HEK293 (cell line): ENCODE data around the gene CREM.
A peak's percentile ranks its signal among the peaks of the same experiment; 100 is the strongest.

Experiments used
- CTCF ChIA-PET: fragments of 350-600 bp; formaldehyde crosslinking; extraction: SDS; loops from one replicate; lab custom pipeline; 2021; ENCODE audit warnings: antibody characterized with exemption; lab: Yijun Ruan, JAX
- POLR2A ChIA-PET: fragments of 300-600 bp; formaldehyde crosslinking; extraction: SDS; loops from one replicate; lab custom pipeline; 2020; ENCODE audit warnings: antibody characterized with exemption, inconsistent platforms; lab: Yijun Ruan, JAX
- H3K27ac ChIP-seq: fragments of 200-500 bp; sonication (Bioruptor generic); 2 replicates; pipeline ENCODE4 v1.5.1; 2014; ENCODE audit warnings: low read depth, low read length, control low read depth, inconsistent platforms; ENCODE audit errors: extremely low read depth
- H3K36me3 ChIP-seq, 2 experiments: fragments of 200-500 bp in 1 of 2; sonication (Bioruptor generic) in 1 of 2; 1 replicate in 1 of 2; 2 replicates in 1 of 2; pipeline ENCODE4 v1.5.1; 2014 to 2017; ENCODE audit warnings: inconsistent platforms in 2 of 2, low read length in 2 of 2; ENCODE audit not compliant: control insufficient read depth in 2 of 2, insufficient read depth in 1 of 2
- H3K4me1 ChIP-seq: fragments of 200-500 bp; sonication (Bioruptor generic); 2 replicates; pipeline ENCODE4 v1.5.1; 2014; ENCODE audit warnings: mild to moderate bottlenecking, low read length, inconsistent platforms; ENCODE audit not compliant: control insufficient read depth, insufficient read depth
- H3K4me3 ChIP-seq: 2 replicates; pipeline ENCODE4 v1.5.1; 2011; ENCODE audit warnings: low read depth, mild to moderate bottlenecking, control low read depth, low read length, moderate library complexity
- H3K9me3 ChIP-seq: fragments of 200-500 bp; sonication (Bioruptor generic); 2 replicates; pipeline ENCODE4 v1.5.1; 2014; ENCODE audit warnings: low read depth, low read length, inconsistent platforms; ENCODE audit not compliant: control insufficient read depth, insufficient read depth
- EGR2 ChIP-seq: fragments of 450-650 bp; formaldehyde crosslinking; IDR thresholded peaks from 2 replicates; pipeline ENCODE4 v1.5.1; 2016; ENCODE audit warnings: low read depth, missing biosample characterization, missing genetic modification characterization
- GLI4 ChIP-seq: fragments of 450-650 bp; formaldehyde crosslinking; IDR thresholded peaks from 2 replicates; pipeline ENCODE4 v1.5.1; 2016; ENCODE audit warnings: missing biosample characterization, missing genetic modification characterization
- GLIS1 ChIP-seq: fragments of 450-650 bp; formaldehyde crosslinking; IDR thresholded peaks from 2 replicates; pipeline ENCODE4 v1.5.1; 2016; ENCODE audit warnings: missing biosample characterization, missing genetic modification characterization
- KLF10 ChIP-seq: fragments of 450-650 bp; IDR thresholded peaks from 2 replicates; pipeline ENCODE4 v1.5.1; 2018; ENCODE audit warnings: missing biosample characterization, mild to moderate bottlenecking, missing genetic modification characterization
- SCRT2 ChIP-seq: fragments of 450-650 bp; formaldehyde crosslinking; IDR thresholded peaks from 2 replicates; pipeline ENCODE4 v1.5.1; 2016; ENCODE audit warnings: missing biosample characterization, missing genetic modification characterization
- TCF7L2 ChIP-seq: IDR thresholded peaks from 2 replicates; pipeline ENCODE4 v1.6.1; 2011; ENCODE audit warnings: low read depth, mild to moderate bottlenecking, inconsistent platforms, low read length, moderate library complexity, borderline replicate concordance
- WT1 ChIP-seq: fragments of 450-650 bp; formaldehyde crosslinking; IDR thresholded peaks from 2 replicates; pipeline ENCODE4 v1.5.1; 2016; ENCODE audit warnings: missing biosample characterization, missing genetic modification characterization
- ZEB2 ChIP-seq: fragments of 450-650 bp; formaldehyde crosslinking; IDR thresholded peaks from 2 replicates; pipeline ENCODE4 v1.5.1; 2016; ENCODE audit warnings: missing biosample characterization, missing genetic modification characterization
- ZFHX2 ChIP-seq: fragments of 450-650 bp; formaldehyde crosslinking; conservative IDR thresholded peaks from 2 replicates; pipeline ENCODE4 v1.5.1; 2016; ENCODE audit warnings: missing biosample characterization, missing genetic modification characterization
- ZFP3 ChIP-seq: fragments of 450-650 bp; formaldehyde crosslinking; IDR thresholded peaks from 2 replicates; pipeline ENCODE4 v1.5.1; 2016; ENCODE audit warnings: low read depth, missing biosample characterization, missing genetic modification characterization
- ZFP37 ChIP-seq: fragments of 450-650 bp; formaldehyde crosslinking; IDR thresholded peaks from 2 replicates; pipeline ENCODE4 v1.5.1; 2016; ENCODE audit warnings: missing biosample characterization, missing genetic modification characterization
- ZNF138 ChIP-seq: fragments of 450-650 bp; formaldehyde crosslinking; IDR thresholded peaks from 2 replicates; pipeline ENCODE4 v1.5.1; 2016; ENCODE audit warnings: missing biosample characterization, missing genetic modification characterization, borderline replicate concordance
- ZNF155 ChIP-seq: fragments of 450-650 bp; formaldehyde crosslinking; IDR thresholded peaks from 2 replicates; pipeline ENCODE4 v1.5.1; 2016; ENCODE audit warnings: missing biosample characterization, missing genetic modification characterization
- ZNF248 ChIP-seq: fragments of 450-650 bp; formaldehyde crosslinking; IDR thresholded peaks from 2 replicates; pipeline ENCODE4 v1.5.1; 2017; ENCODE audit warnings: missing biosample characterization, missing genetic modification characterization
- ZNF266 ChIP-seq: fragments of 450-650 bp; formaldehyde crosslinking; IDR thresholded peaks from 2 replicates; pipeline ENCODE4 v1.5.1; 2016; ENCODE audit warnings: missing biosample characterization, missing genetic modification characterization, low read depth
- ZNF274 ChIP-seq, 2 experiments: fragments of 200-500 bp in 1 of 2; fragments of 450-650 bp in 1 of 2; sonication (Bioruptor generic) in 1 of 2; formaldehyde crosslinking in 1 of 2; IDR thresholded peaks; 2 replicates each; pipeline versions ENCODE4 v1.5.1 to v1.6.1; 2014 to 2016; ENCODE audit warnings: borderline replicate concordance in 1 of 2, inconsistent platforms in 1 of 2, low read length in 1 of 2, missing biosample characterization in 1 of 2, missing genetic modification characterization in 1 of 2
- ZNF529 ChIP-seq: fragments of 450-650 bp; formaldehyde crosslinking; IDR thresholded peaks from 2 replicates; pipeline ENCODE4 v1.5.1; 2017; ENCODE audit warnings: missing genetic modification characterization, missing biosample characterization; ENCODE audit not compliant: insufficient replicate concordance
- ZNF777 ChIP-seq: fragments of 450-650 bp; formaldehyde crosslinking; IDR thresholded peaks from 2 replicates; pipeline ENCODE4 v1.5.1; 2017; ENCODE audit warnings: missing biosample characterization, missing genetic modification characterization, borderline replicate concordance
- ZNF830 ChIP-seq: fragments of 450-650 bp; IDR thresholded peaks from 2 replicates; pipeline ENCODE4 v1.5.0; 2018; ENCODE audit warnings: missing biosample characterization, missing genetic modification characterization, low read depth, mild to moderate bottlenecking, moderate library complexity
- TF ChIP-seq, protein P1 (sequence below): fragments of 450-650 bp; formaldehyde crosslinking; conservative IDR thresholded peaks from 2 replicates; pipeline ENCODE4 v1.5.1; 2016; ENCODE audit warnings: low read depth, missing biosample characterization, missing genetic modification characterization
- TF ChIP-seq, protein P2 (sequence below): fragments of 450-650 bp; formaldehyde crosslinking; IDR thresholded peaks from 2 replicates; pipeline ENCODE4 v1.5.1; 2017; ENCODE audit warnings: missing biosample characterization, missing genetic modification characterization
- TF ChIP-seq, protein P3 (sequence below): IDR thresholded peaks from 2 replicates; pipeline ENCODE4 v1.6.1; 2011; ENCODE audit warnings: mild to moderate bottlenecking, low read depth, low read length, borderline replicate concordance

CREM gene

DNA sequence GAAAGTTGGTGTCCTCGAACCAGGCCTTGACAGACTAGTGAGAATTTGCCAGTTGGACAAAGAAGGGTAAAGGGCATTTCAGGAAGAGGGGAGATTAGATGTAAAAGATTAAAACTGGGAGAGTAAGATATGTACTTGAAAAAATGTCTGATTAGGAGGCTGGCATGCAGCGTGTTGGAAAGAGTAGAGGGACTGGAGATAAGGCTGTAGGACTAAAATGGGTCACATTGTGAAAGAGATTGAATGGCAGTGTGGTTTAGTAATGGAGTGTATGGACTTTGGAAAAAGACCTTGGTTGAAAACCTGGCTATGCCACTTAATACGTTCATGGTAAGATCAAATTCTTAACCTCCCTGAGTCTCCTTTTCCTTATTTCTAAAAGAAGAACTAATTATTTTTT is 14.1 kb downstream of the CREM start:
- Histone ChIP-seq H3K9me3 (no peaks in the 10 kb centered on the region), H3K36me3 (no peaks in the 10 kb centered on the region), H3K4me3 (no peak overlapping the region), H3K4me1 (no peaks in the 10 kb centered on the region), H3K27ac (no peak overlapping the region)
- POLR2A ChIA-PET, result no interaction called here
- CTCF ChIA-PET, result no interaction called here
- TF ChIP-seq ZEB2 (tag by site-specific recombination) (no peak), GLIS1 (tag by site-specific recombination) (no peak), ZFP37 (tag by site-specific recombination) (no peak), GLI4 (tag by site-specific recombination) (no peak), ZNF155 (no peak), EGR2 (tag by site-specific recombination) (no peak), ZNF274 (IDR thresholded peaks at IDR 0.05; ENCODE audit: low read length) (no peak), ZNF274 (tag by site-specific recombination; IDR thresholded peaks at IDR 0.05; ENCODE audit: borderline replicate concordance) (no peak), ZNF529 (no peak), ZNF266 (tag by site-specific recombination) (no peak), ZNF777 (tag by site-specific recombination) (no peak), TCF7L2 (no peak), WT1 (tag by site-specific recombination) (no peak), ZNF138 (tag by site-specific recombination) (no peak), ZNF830 (tag by site-specific recombination) (no peak)
- TF ChIP-seq, protein P1, sequence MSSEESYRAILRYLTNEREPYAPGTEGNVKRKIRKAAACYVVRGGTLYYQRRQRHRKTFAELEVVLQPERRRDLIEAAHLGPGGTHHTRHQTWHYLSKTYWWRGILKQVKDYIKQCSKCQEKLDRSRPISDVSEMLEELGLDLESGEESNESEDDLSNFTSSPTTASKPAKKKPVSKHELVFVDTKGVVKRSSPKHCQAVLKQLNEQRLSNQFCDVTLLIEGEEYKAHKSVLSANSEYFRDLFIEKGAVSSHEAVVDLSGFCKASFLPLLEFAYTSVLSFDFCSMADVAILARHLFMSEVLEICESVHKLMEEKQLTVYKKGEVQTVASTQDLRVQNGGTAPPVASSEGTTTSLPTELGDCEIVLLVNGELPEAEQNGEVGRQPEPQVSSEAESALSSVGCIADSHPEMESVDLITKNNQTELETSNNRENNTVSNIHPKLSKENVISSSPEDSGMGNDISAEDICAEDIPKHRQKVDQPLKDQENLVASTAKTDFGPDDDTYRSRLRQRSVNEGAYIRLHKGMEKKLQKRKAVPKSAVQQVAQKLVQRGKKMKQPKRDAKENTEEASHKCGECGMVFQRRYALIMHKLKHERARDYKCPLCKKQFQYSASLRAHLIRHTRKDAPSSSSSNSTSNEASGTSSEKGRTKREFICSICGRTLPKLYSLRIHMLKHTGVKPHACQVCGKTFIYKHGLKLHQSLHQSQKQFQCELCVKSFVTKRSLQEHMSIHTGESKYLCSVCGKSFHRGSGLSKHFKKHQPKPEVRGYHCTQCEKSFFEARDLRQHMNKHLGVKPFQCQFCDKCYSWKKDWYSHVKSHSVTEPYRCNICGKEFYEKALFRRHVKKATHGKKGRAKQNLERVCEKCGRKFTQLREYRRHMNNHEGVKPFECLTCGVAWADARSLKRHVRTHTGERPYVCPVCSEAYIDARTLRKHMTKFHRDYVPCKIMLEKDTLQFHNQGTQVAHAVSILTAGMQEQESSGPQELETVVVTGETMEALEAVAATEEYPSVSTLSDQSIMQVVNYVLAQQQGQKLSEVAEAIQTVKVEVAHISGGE (tag by site-specific recombination), result no peak
- TF ChIP-seq, protein P2, sequence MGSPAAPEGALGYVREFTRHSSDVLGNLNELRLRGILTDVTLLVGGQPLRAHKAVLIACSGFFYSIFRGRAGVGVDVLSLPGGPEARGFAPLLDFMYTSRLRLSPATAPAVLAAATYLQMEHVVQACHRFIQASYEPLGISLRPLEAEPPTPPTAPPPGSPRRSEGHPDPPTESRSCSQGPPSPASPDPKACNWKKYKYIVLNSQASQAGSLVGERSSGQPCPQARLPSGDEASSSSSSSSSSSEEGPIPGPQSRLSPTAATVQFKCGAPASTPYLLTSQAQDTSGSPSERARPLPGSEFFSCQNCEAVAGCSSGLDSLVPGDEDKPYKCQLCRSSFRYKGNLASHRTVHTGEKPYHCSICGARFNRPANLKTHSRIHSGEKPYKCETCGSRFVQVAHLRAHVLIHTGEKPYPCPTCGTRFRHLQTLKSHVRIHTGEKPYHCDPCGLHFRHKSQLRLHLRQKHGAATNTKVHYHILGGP (tag by site-specific recombination), result no peak

DNA sequence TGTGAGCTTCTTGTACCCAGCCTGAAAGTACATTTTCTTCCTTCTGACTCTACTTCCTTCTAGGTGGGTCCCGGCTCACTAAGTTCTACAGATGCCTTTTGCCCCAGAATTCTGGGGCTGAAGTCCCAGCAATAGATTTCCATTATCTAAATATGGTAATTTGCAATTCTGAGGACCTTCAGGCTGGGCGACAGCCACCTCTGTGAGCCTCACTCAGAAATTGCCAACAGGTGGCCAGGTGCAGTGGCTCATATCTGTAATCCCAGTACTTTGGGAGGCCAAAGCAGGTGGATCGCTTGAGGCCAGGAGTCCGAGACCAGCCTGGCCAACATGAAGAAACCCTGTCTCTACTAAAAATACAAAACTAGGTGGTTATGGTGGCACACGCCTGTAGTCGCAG is 23.7 kb downstream of the CREM start:
- Histone ChIP-seq H3K4me1 (peaks cover 10% of the 10 kb centered on the region), H3K27ac (no peak overlapping the region), H3K4me3 (no peak overlapping the region), H3K36me3 (peaks cover 0 to 3% of the 10 kb centered on the region in 2 experiments; a peak in 1 of 3 replicates), H3K9me3 (no peaks in the 10 kb centered on the region)
- CTCF ChIA-PET, result interaction anchor here (1.1 kb wide), 1 partner anchor 46 kb away, joined by 5 read pairs; no protein-coding TSS in a partner anchor
- no peak for TF ChIP-seq ZNF248 (tag by site-specific recombination)
- no peak for TF ChIP-seq ZNF266 (tag by site-specific recombination)
- TF ChIP-seq SCRT2 (tag by site-specific recombination), result peak; percentile 78
- POLR2A ChIA-PET, result no interaction called here

DNA sequence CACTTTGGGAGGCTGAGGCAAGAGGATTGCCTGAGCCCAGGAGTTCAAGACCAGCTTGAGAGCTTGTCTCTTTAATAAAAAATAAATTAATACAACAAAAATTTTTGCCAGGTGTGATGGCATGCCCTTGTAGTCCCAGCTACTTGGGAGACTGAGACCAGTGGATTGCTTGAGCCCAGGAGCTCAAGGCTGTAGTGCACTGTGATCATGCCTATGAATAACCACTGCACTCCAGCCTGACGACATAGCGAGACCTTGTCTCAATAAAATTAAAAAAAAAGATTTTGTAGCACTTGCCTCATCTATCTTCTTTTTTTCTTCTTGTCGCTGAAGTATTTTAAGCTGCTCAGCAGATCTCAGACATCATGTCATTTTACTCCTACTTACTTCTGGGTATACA is 26.3 kb downstream of the CREM start:
- Histone ChIP-seq H3K4me3 (no peak overlapping the region), H3K9me3 (no peaks in the 10 kb centered on the region), H3K36me3 (peaks cover 0 to 3% of the 10 kb centered on the region in 2 experiments; a peak in 1 of 3 replicates), H3K27ac (no peak overlapping the region), H3K4me1 (peaks cover 10% of the 10 kb centered on the region)
- TF ChIP-seq ZFP3 (no peak), ZFHX2 (tag by site-specific recombination) (no peak), KLF10 (tag by site-specific recombination) (no peak)
- TF ChIP-seq, protein P3, sequence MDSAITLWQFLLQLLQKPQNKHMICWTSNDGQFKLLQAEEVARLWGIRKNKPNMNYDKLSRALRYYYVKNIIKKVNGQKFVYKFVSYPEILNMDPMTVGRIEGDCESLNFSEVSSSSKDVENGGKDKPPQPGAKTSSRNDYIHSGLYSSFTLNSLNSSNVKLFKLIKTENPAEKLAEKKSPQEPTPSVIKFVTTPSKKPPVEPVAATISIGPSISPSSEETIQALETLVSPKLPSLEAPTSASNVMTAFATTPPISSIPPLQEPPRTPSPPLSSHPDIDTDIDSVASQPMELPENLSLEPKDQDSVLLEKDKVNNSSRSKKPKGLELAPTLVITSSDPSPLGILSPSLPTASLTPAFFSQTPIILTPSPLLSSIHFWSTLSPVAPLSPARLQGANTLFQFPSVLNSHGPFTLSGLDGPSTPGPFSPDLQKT, result no peak
- CTCF ChIA-PET, result no interaction called here
- POLR2A ChIA-PET, result no interaction called here
